K562 (cell line): ENCODE results near the gene GNGT2. TPM values are rescaled to one million over a fixed set of nuclear protein-coding genes. Genes with fewer than 3 reads are reported as not detected.

ENCODE experiments used
- ATAC-seq: fragments of 200-7000 bp; cut with Tn5 transposase; 3 replicates; pipeline ENCODE4 v1.9.1; 2020; ENCODE audit warnings: moderate library complexity
- BruUV-seq: library from RNA; stranded (reverse); fragments of 400-500 nt; replicated peaks from 2 replicates; lab custom pipeline; 2021; lab: Mats Ljungman, UMichigan
- CTCF ChIA-PET: fragments of 300-600 bp; formaldehyde crosslinking; extraction: SDS; loops from one replicate; lab custom pipeline; 2021; ENCODE audit warnings: low intra/inter-chr PET ratio; lab: Yijun Ruan, JAX
- POLR2A ChIA-PET: fragments of 300-600, 350-650 bp; sonication (Branson Sonifier 250); formaldehyde crosslinking; extraction: SDS; loops from one replicate; lab custom pipeline; 2021; ENCODE audit warnings: antibody characterized with exemption, inconsistent platforms; lab: Yijun Ruan, JAX
- DNase-seq, 4 experiments: peaks; one replicate each; pipeline versions ENCODE4 v3.0.0 to v3.0.0-alpha.2; 2011 to 2018; ENCODE audit warnings: low spot score in 3 of 4, mixed read lengths in 3 of 4; ENCODE audit errors: extremely low read depth in 1 of 4
- FAIRE-seq: peaks from 2 replicates; lab custom pipeline; 2011; peaks lifted over from hg19 to GRCh38; lab: Jason Lieb, UNC
- H2AFZ ChIP-seq: 2 replicates; pipeline ENCODE4 v1.6.0; 2011; ENCODE audit warnings: low read depth, low read length, control low read depth, inconsistent platforms
- H3K27ac ChIP-seq: fragments of 200-600 bp; 3 replicates; pipeline ENCODE4 v1.8.0; 2011; ENCODE audit warnings: low read depth, mild to moderate bottlenecking, control low read depth, inconsistent platforms, low read length, moderate library complexity, mixed read lengths; ENCODE audit errors: extremely low read depth
- H3K27me3 ChIP-seq, 2 experiments: fragments of 300-600 bp in 1 of 2; 2 replicates in 1 of 2; 3 replicates in 1 of 2; pipeline versions ENCODE4 v1.6.0 to v1.8.0; 2011; ENCODE audit warnings: inconsistent platforms in 2 of 2, low read length in 2 of 2, mild to moderate bottlenecking in 1 of 2, mixed read lengths in 1 of 2, moderate library complexity in 1 of 2; ENCODE audit not compliant: control insufficient read depth in 2 of 2, insufficient read depth in 2 of 2
- H3K36me3 ChIP-seq: fragments of 300-600 bp; 3 replicates; pipeline ENCODE4 v1.8.0; 2011; ENCODE audit warnings: mild to moderate bottlenecking, low read length, inconsistent platforms; ENCODE audit not compliant: control insufficient read depth, insufficient read depth
- H3K4me1 ChIP-seq, 2 experiments: fragments of 200-600 bp in 1 of 2; replicated peaks in 1 of 2; 2 replicates in 1 of 2; 3 replicates in 1 of 2; pipeline versions ENCODE4 v1.5.1 to v1.8.0; 2011; ENCODE audit warnings: inconsistent platforms in 2 of 2, low read length in 2 of 2, mild to moderate bottlenecking in 1 of 2, mixed read lengths in 1 of 2, moderate library complexity in 1 of 2; ENCODE audit not compliant: control insufficient read depth in 2 of 2, insufficient read depth in 2 of 2
- H3K4me2 ChIP-seq: 2 replicates; pipeline ENCODE4 v1.6.1; 2011; ENCODE audit warnings: low read length, control low read depth, inconsistent platforms, mixed read lengths; ENCODE audit not compliant: insufficient read depth
- H3K4me3 ChIP-seq: fragments of 200-600 bp; sonication (generic), shearing (Covaris generic); 2 replicates; pipeline ENCODE4 v1.5.1; 2016; ENCODE audit warnings: control low read depth, inconsistent platforms
- H3K79me2 ChIP-seq: fragments of 200-600 bp; 3 replicates; pipeline ENCODE4 v1.8.0; 2011; ENCODE audit warnings: low read length, inconsistent platforms; ENCODE audit not compliant: control insufficient read depth, insufficient read depth
- H3K9ac ChIP-seq, 2 experiments: 2 replicates each; pipeline versions ENCODE4 v1.6.0 to v1.6.1; 2011; ENCODE audit warnings: low read depth in 2 of 2, low read length in 2 of 2, control low read depth in 1 of 2, inconsistent platforms in 1 of 2, mild to moderate bottlenecking in 1 of 2, mixed read lengths in 1 of 2; ENCODE audit not compliant: insufficient read depth in 1 of 2
- H3K9me1 ChIP-seq: one replicate; pipeline ENCODE4 v1.6.0; 2011; ENCODE audit warnings: inconsistent platforms, mild to moderate bottlenecking, low read length, moderate library complexity; ENCODE audit not compliant: control insufficient read depth, insufficient read depth
- H3K9me3 ChIP-seq: replicated peaks from 2 replicates; pipeline ENCODE4 v1.5.1; 2011; ENCODE audit warnings: low read depth, low read length, inconsistent platforms; ENCODE audit not compliant: control insufficient read depth, insufficient read depth
- H4K20me1 ChIP-seq: replicated peaks from 2 replicates; pipeline ENCODE4 v1.6.1; 2011; ENCODE audit warnings: low read length, inconsistent platforms, mixed read lengths; ENCODE audit not compliant: control insufficient read depth, insufficient read depth
- AFF1 ChIP-seq, 2 experiments: fragments of 450-650 bp; IDR thresholded peaks; 2 replicates each; pipeline ENCODE4 v1.6.1; 2018; ENCODE audit warnings: mild to moderate bottlenecking in 2 of 2, low read depth in 1 of 2; ENCODE audit not compliant: partially characterized antibody in 2 of 2
- BHLHE40 ChIP-seq: IDR thresholded peaks from 2 replicates; pipeline ENCODE4 v1.6.1; 2011; ENCODE audit warnings: low read length, improper control_type of control experiment
- BMI1 ChIP-seq: fragments of 150-350 bp; IDR thresholded peaks from 2 replicates; pipeline ENCODE4 v1.6.1; 2014; ENCODE audit warnings: low read length
- CC2D1A ChIP-seq: fragments of 450-650 bp; IDR thresholded peaks from 2 replicates; pipeline ENCODE4 v1.6.1; 2017; ENCODE audit warnings: mild to moderate bottlenecking
- ESRRA ChIP-seq: fragments of 450-650 bp; IDR thresholded peaks from 2 replicates; pipeline ENCODE4 v1.6.1; 2014; ENCODE audit warnings: low read depth, mild to moderate bottlenecking, moderate library complexity, borderline replicate concordance
- GATA2 ChIP-seq: sonication (generic); formaldehyde crosslinking; IDR thresholded peaks from 2 replicates; pipeline ENCODE4 v1.4.0; 2020; ENCODE audit warnings: mild to moderate bottlenecking, missing genetic modification reagents
- HMGN3 ChIP-seq: IDR thresholded peaks from 2 replicates; pipeline ENCODE4 v1.6.1; 2011; ENCODE audit warnings: borderline replicate concordance, low read depth, mild to moderate bottlenecking, mixed read lengths, low read length; ENCODE audit not compliant: insufficient read length; ENCODE audit errors: extremely low read depth
- MLLT1 ChIP-seq, 2 experiments: fragments of 450-650 bp; IDR thresholded peaks; 2 replicates each; pipeline ENCODE4 v1.6.1; 2016
- NR1H2 ChIP-seq: sonication (generic); formaldehyde crosslinking; IDR thresholded peaks from 2 replicates; pipeline ENCODE4 v1.4.0; 2020; ENCODE audit warnings: mild to moderate bottlenecking, missing genetic modification reagents
- RUNX1 ChIP-seq: sonication (generic); IDR thresholded peaks from 2 replicates; pipeline ENCODE4 v1.6.1; 2016; ENCODE audit warnings: antibody characterized with exemption, low read depth
- SAP30 ChIP-seq: fragments of 200-600 bp; sonication (generic); IDR thresholded peaks from 2 replicates; pipeline ENCODE4 v1.6.1; 2012; ENCODE audit warnings: borderline replicate concordance, low read depth, mild to moderate bottlenecking, moderate library complexity, low read length, control low read depth, inconsistent platforms; ENCODE audit not compliant: insufficient read depth, poor library complexity, severe bottlenecking
- SMAD3 ChIP-seq: fragments of 450-650 bp; formaldehyde crosslinking; conservative IDR thresholded peaks from 2 replicates; pipeline ENCODE4 v1.4.0; 2020; ENCODE audit warnings: mild to moderate bottlenecking
- SMARCC2 ChIP-seq: fragments of 450-650 bp; IDR thresholded peaks from 2 replicates; pipeline ENCODE4 v1.6.1; 2017; ENCODE audit warnings: antibody characterized with exemption, moderate library complexity, mild to moderate bottlenecking, low read depth
- SMARCE1 ChIP-seq: fragments of 450-650 bp; IDR thresholded peaks from 2 replicates; pipeline ENCODE4 v1.7.1; 2016; ENCODE audit warnings: mild to moderate bottlenecking
- TBP ChIP-seq: optimal IDR thresholded peaks from 2 replicates; pipeline ENCODE3; 2011; ENCODE audit warnings: low read depth, low read length, improper control_type of control experiment
- TCF3 ChIP-seq: sonication (generic); formaldehyde crosslinking; IDR thresholded peaks from 2 replicates; pipeline ENCODE4 v1.4.0; 2020; ENCODE audit warnings: mild to moderate bottlenecking, missing genetic modification reagents
- TCFL5 ChIP-seq: fragments of 250-450 bp; sonication (Bioruptor Pico); conservative IDR thresholded peaks from 2 replicates; pipeline ENCODE4 v1.6.1; 2021; ENCODE audit warnings: mild to moderate bottlenecking, moderate library complexity, matching md5 sums
- ZFP1 ChIP-seq: fragments of 450-650 bp; formaldehyde crosslinking; IDR thresholded peaks from 2 replicates; pipeline ENCODE4 v1.4.0; 2020; ENCODE audit warnings: mild to moderate bottlenecking, mixed read lengths
- ZFP30 ChIP-seq: fragments of 250-450 bp; sonication (Bioruptor Pico); IDR thresholded peaks from 2 replicates; pipeline ENCODE4 v1.8.0; 2022; ENCODE audit warnings: moderate library complexity, mild to moderate bottlenecking, inconsistent platforms, borderline replicate concordance
- ZNF707 ChIP-seq: fragments of 250-450 bp; sonication (Bioruptor Pico); conservative IDR thresholded peaks from 2 replicates; pipeline ENCODE4 v1.8.0; 2022; ENCODE audit warnings: inconsistent platforms, mild to moderate bottlenecking, moderate library complexity
- WGBS: fragments of 100-300 bp; shearing (Covaris generic); methylation state at CpG from one replicate; pipeline ENCODE4 v1.1.6; 2016; ENCODE audit warnings: low coverage, mixed read lengths; ENCODE audit not compliant: insufficient coverage; ENCODE audit errors: missing lambda C conversion rate; 5-methylcytosine and 5-hydroxymethylcytosine counted together
- in situ Hi-C: fragments of 300-500 bp; cut with MboI; formaldehyde crosslinking; loops from 4 replicates; pipeline ENCODE4 v1.15.0; 2018; ENCODE audit warnings: inconsistent platforms, mixed read lengths
- intact Hi-C: fragments of 100-400 bp; cut with micrococcal nuclease; formaldehyde crosslinking; loops from 2 replicates; pipeline ENCODE4 v1.14.2; 2022
- polyA plus RNA-seq, 8 experiments: library from polyadenylated mRNA; depleted of rRNA in 4 of 8; stranded (reverse) in 5 of 8; unstranded in 3 of 8; fragments of >200 nt; fragmentation: Nextera tagmentation in 2 of 8; fragmentation: Illumina TruSeq in 1 of 8; extraction: Ambion mirVana in 2 of 8; extraction: Trizol in 1 of 8; gene quantifications; 2 replicates each; pipeline versions ENCODE4 v1.2.1 to v1.2.3, GENCODE V29; 2011 to 2014; ENCODE audit warnings: inconsistent platforms in 1 of 8, missing spikeins in 1 of 8
- total RNA-seq, 7 experiments: library from RNA; depleted of rRNA in 6 of 7; stranded (reverse); fragments of >200 nt in 6 of 7; fragmentation: Illumina TruSeq in 2 of 7; extraction: Trizol in 2 of 7; gene quantifications; 2 replicates each; pipeline versions ENCODE4 v1.2.1 to v1.2.3, GENCODE V29; 2011 to 2021; ENCODE audit warnings: low replicate concordance in 1 of 7

Gene GNGT2
- total and polyA plus RNA-seq, 9 of the 15 experiments (the other 6 are each of a cell fraction or from before 2014, with no cell fraction given) = not detected

- H3K9ac ChIP-seq = no peak overlapping the region
- H3K27ac ChIP-seq = no peak overlapping the region
- no peaks in the 10 kb centered on the region for H4K20me1 ChIP-seq
- H3K9me3 ChIP-seq = 0 out of 2 replicates have a peak, but pooled peaks cover 3% of the 10 kb centered on the region
- no peak overlapping the region for H2AFZ ChIP-seq
- intact Hi-C loops (loop anchor here (5.0 kb wide), 2 partner anchors 109 to 214 kb away; no protein-coding TSS in a partner anchor), in situ Hi-C loops (no loop called here)
- CTCF ChIA-PET = no interaction called here
- ATAC-seq (no peak), DNase-seq (no peak), FAIRE-seq (no peak)
- WGBS = 0% methylated on average over 5 of the region's 5 CpGs
- TF ChIP-seq ESRRA = no peak
- TF ChIP-seq SMARCE1 = no peak
- TF ChIP-seq RUNX1 = no peak
- no peak for TF ChIP-seq MLLT1 (IDR thresholded peaks at IDR 0.05)
- TF ChIP-seq BMI1 = no peak
- no peak for TF ChIP-seq HMGN3
- TF ChIP-seq ZFP1 (CRISPR knock-in tag) = no peak
- no peak for TF ChIP-seq AFF1 (IDR thresholded peaks at IDR 0.05; ENCODE audit: low read depth in 1 of 2, partially characterized antibody in 2 of 2)
- no peak for TF ChIP-seq NR1H2
- no peak for TF ChIP-seq CC2D1A
- no peak for TF ChIP-seq ZNF707 (CRISPR knock-in tag)
- TF ChIP-seq GATA2 = no peak
- TF ChIP-seq TBP = no peak
- TF ChIP-seq SMARCC2 = no peak
- no peak for TF ChIP-seq TCF3 (CRISPR knock-in tag)
- no peak for TF ChIP-seq BHLHE40
- TF ChIP-seq ZFP30 = no peak
- TF ChIP-seq SAP30 = no peak
- TF ChIP-seq SMAD3 = no peak
- TF ChIP-seq TCFL5 = no peak
- H3K27me3 ChIP-seq = no peaks in the 10 kb centered on the region
- no peaks in the 10 kb centered on the region for H3K79me2 ChIP-seq
- POLR2A ChIA-PET = no interaction called here
- H3K9me1 ChIP-seq = no peaks in the 10 kb centered on the region
- H3K4me2 ChIP-seq = no peak overlapping the region
- no peak overlapping the region for H3K4me3 ChIP-seq
- no peaks in the 10 kb centered on the region; a peak in 1 of 5 replicates for H3K4me1 ChIP-seq
- BruUV-seq = no TSS peak
- no peaks in the 10 kb centered on the region for H3K36me3 ChIP-seq
These were observed 27.0 kb downstream of the GNGT2 start for GRCh38 chr17:49183341-49183740.
